Measurements from ENCODE around the gene KAZN. TPM values are rescaled to one million over a fixed set of nuclear protein-coding genes. Genes with fewer than 3 reads are reported as not detected.

KAZN gene
- total RNA-seq, 1 experiment from 2014 or later: 15.6 TPM

DNA sequence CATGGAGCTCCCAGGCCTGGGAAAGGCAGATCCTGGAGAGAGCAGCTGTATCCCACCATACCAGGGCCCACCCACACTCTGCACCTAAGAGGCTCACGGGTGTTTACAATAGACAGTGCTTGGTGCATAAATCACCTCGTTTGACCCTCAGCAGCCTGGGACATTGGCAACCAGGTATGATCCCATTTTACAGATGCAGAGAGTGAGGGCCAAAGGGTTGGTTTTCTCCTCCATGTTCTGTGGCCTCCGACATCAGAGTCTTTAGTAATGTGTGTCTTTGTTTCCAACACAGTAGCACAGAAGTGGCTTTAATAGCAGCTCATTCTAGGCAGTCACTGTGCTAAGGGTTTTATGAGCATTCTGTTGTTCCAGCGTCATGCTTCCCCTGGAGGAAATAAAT, 176.5 kb downstream of the KAZN start:
- no TSS peak for BruUV-seq (replicated peaks)
- DNase-seq: no peak
- ChIA-PET CTCF (no interaction called here), POLR2A (ENCODE audit: unreplicated experiment) (no interaction called here)
- Histone ChIP-seq H3K4me1 (replicated peaks; ENCODE audit: insufficient read depth) (no peaks in the 10 kb centered on the region), H2AFZ (no peak overlapping the region), H3K4me2 (no peak overlapping the region), H3K27me3 (ENCODE audit: insufficient read depth, low read depth) (peaks cover 12% of the 10 kb centered on the region; the same call in 1 of the 2 replicates), H4K20me1 (ENCODE audit: insufficient read depth) (no peaks in the 10 kb centered on the region), H3F3A (ENCODE audit: insufficient read depth, low read depth) (no peaks in the 10 kb centered on the region), H3K9me2 (ENCODE audit: insufficient read depth) (no peaks in the 10 kb centered on the region), H3K36me3 (ENCODE audit: low read depth) (no peaks in the 10 kb centered on the region), H3K4me3 (no peak overlapping the region), H3K9me3 (ENCODE audit: insufficient read depth, low read depth) (no peaks in the 10 kb centered on the region), H3K79me2 (ENCODE audit: low read depth) (no peaks in the 10 kb centered on the region), H3K27ac (no peak overlapping the region)
- no peak for TF ChIP-seq EZH2 (IDR thresholded peaks at IDR 0.05; ENCODE audit: low read depth)
- TF ChIP-seq, protein P1, sequence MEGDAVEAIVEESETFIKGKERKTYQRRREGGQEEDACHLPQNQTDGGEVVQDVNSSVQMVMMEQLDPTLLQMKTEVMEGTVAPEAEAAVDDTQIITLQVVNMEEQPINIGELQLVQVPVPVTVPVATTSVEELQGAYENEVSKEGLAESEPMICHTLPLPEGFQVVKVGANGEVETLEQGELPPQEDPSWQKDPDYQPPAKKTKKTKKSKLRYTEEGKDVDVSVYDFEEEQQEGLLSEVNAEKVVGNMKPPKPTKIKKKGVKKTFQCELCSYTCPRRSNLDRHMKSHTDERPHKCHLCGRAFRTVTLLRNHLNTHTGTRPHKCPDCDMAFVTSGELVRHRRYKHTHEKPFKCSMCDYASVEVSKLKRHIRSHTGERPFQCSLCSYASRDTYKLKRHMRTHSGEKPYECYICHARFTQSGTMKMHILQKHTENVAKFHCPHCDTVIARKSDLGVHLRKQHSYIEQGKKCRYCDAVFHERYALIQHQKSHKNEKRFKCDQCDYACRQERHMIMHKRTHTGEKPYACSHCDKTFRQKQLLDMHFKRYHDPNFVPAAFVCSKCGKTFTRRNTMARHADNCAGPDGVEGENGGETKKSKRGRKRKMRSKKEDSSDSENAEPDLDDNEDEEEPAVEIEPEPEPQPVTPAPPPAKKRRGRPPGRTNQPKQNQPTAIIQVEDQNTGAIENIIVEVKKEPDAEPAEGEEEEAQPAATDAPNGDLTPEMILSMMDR (conservative IDR thresholded peaks at IDR 0.05): no peak
- intact Hi-C loops (cut with micrococcal nuclease; ENCODE audit: unreplicated experiment): no loop called here

DNA sequence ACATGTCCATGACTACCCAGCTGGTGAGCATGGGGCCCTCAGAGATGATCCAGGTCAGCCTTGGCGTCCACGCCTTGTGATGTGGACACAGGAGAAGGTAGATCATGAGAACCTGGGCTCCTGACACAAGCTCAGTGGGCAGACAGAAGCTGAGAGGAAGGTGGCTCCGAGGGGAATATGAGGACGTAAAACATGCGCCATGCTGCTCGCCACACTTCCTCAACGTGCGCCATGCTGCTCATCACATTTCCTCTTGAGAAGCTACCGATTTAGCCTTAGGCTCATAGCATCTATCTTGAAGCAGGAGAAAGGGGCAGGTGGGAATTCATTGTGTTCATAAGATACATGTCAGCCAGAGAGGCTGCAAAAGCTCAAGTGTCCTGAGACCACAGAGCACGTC, 176.9 kb downstream of the KAZN start:
- peaks cover 12% of the 10 kb centered on the region; the same call in 1 of the 2 replicates for H3K27me3 ChIP-seq (ENCODE audit: insufficient read depth, low read depth)
- H3K79me2 ChIP-seq (ENCODE audit: low read depth): no peaks in the 10 kb centered on the region
- no peaks in the 10 kb centered on the region for H3K9me2 ChIP-seq (ENCODE audit: insufficient read depth)
- no peak overlapping the region for H3K4me3 ChIP-seq
- no peak overlapping the region for H3K4me2 ChIP-seq
- no peak for DNase-seq
- no peak overlapping the region for H3K27ac ChIP-seq
- H3K4me1 ChIP-seq (replicated peaks; ENCODE audit: insufficient read depth): no peaks in the 10 kb centered on the region
- H2AFZ ChIP-seq: no peak overlapping the region
- H3K9me3 ChIP-seq (ENCODE audit: insufficient read depth, low read depth): no peaks in the 10 kb centered on the region
- ChIA-PET POLR2A (ENCODE audit: unreplicated experiment) (no interaction called here), CTCF (no interaction called here)
- intact Hi-C loops (cut with micrococcal nuclease; ENCODE audit: unreplicated experiment): no loop called here
- TF ChIP-seq EZH2 (IDR thresholded peaks at IDR 0.05; ENCODE audit: low read depth): no peak
- TF ChIP-seq, protein P1 (conservative IDR thresholded peaks at IDR 0.05): no peak
- H3K36me3 ChIP-seq (ENCODE audit: low read depth): no peaks in the 10 kb centered on the region
- H3F3A ChIP-seq (ENCODE audit: insufficient read depth, low read depth): no peaks in the 10 kb centered on the region
- no peaks in the 10 kb centered on the region for H4K20me1 ChIP-seq (ENCODE audit: insufficient read depth)
- BruUV-seq (replicated peaks): no TSS peak

DNA sequence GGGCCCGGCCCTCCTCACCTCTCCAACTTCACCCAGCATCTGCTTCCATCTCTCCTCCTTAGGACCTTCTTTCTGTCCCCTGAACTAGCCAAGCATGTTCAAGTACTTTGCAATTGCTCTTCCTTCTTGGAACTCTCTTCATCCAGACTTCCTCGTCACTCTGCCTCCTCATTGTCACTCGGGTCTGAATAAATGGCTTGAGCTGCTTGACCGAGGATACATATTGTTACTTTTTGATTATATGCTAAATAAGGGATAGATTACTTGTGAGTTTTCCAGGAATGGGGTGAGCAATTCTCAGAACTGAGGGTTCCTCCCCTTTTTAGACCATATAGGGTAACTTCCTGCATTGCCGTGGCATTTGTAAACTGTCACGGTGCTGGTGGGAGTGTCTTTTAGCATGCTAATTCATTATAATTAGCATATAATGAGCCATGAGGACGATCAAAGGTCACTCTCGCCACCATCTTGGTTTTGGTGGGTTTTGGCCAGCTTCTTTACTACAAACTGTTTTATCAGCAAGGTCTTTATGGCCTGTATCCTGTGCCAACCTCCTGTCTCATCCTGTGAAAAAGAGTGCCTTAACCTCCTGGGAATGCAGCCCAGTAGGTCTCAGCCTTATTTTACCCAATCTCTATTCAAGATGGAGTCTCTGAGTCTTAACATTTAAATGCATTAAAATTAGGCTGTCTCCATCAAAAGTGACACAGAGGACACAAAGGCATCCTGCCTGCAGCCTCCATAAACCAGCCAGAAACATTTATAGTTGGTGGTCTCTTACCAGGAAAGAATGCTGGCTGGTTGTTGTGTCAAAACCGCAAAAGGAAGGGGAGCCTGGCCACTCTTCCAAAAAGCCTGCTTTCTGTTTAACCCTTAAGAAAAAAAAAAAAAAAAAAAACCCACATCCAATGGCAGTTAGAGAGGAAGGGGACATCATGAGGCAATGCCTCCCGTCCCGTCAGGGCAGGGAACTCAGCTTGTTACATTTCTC, 179.3 kb downstream of the KAZN start:
- H3K79me2 ChIP-seq (ENCODE audit: low read depth): no peaks in the 10 kb centered on the region
- peaks cover 5% of the 10 kb centered on the region; the same call in 1 of the 2 replicates for H3K27me3 ChIP-seq (ENCODE audit: insufficient read depth, low read depth)
- no peaks in the 10 kb centered on the region for H3K9me2 ChIP-seq (ENCODE audit: insufficient read depth)
- H2AFZ ChIP-seq: no peak overlapping the region
- no peak overlapping the region for H3K4me3 ChIP-seq
- no peaks in the 10 kb centered on the region for H3K36me3 ChIP-seq (ENCODE audit: low read depth)
- H3K9me3 ChIP-seq (ENCODE audit: insufficient read depth, low read depth): no peaks in the 10 kb centered on the region
- TF ChIP-seq, protein P1 (conservative IDR thresholded peaks at IDR 0.05): no peak
- no peak for TF ChIP-seq EZH2 (IDR thresholded peaks at IDR 0.05; ENCODE audit: low read depth)
- no peak for DNase-seq
- H3K27ac ChIP-seq: no peak overlapping the region
- H4K20me1 ChIP-seq (ENCODE audit: insufficient read depth): no peaks in the 10 kb centered on the region
- H3K4me2 ChIP-seq: no peak overlapping the region
- no peaks in the 10 kb centered on the region for H3F3A ChIP-seq (ENCODE audit: insufficient read depth, low read depth)
- CTCF ChIA-PET: interaction anchor here (0.7 kb wide), 1 partner anchor 311 kb away, joined by 18 read pairs; no protein-coding TSS in a partner anchor
- intact Hi-C loops (cut with micrococcal nuclease; ENCODE audit: unreplicated experiment): no loop called here
- POLR2A ChIA-PET (ENCODE audit: unreplicated experiment): no interaction called here
- no TSS peak for BruUV-seq (replicated peaks)
- H3K4me1 ChIP-seq (replicated peaks; ENCODE audit: insufficient read depth): no peaks in the 10 kb centered on the region
